Endometrial microvascular endothelial cells (primary cell): Measurements from ENCODE around the gene MGST2. TPM values are rescaled to one million over a fixed set of nuclear protein-coding genes. Genes with fewer than 3 reads are reported as not detected.
"Not testable (repeated sequence)": the region's sequence is repeated elsewhere in the genome, so short reads cannot be mapped to it uniquely, and the experiment has no call there.

Experiments used
- in situ Hi-C: cut with HindIII; loops from 2 replicates; pipeline ENCODE4 v1.10.0; 2017; ENCODE audit warnings: low sequenced_read_pairs, low pct_unique_long_range_greater_than_20kb; ENCODE audit errors: inconsistent ontology term
- total RNA-seq: library from RNA; depleted of rRNA; stranded (reverse); fragments of >200 nt; gene quantifications from one replicate; pipeline ENCODE4 v1.2.3, GENCODE V29; 2015; ENCODE audit errors: inconsistent ontology term

The MGST2 gene
- total RNA-seq, 1 donor from 2014 or later, result 126 TPM

- in situ Hi-C loops, result no loop called here
These were observed 26.8 kb downstream of the MGST2 start for GRCh38 chr4:139692309-139693012.

- in situ Hi-C loops, result no loop called here
These were observed 29.0 kb downstream of the MGST2 start for GRCh38 chr4:139694522-139695107.

- in situ Hi-C loops, result no loop called here
These were observed 30.9 kb downstream of the MGST2 start for GRCh38 chr4:139696491-139696890.

- in situ Hi-C loops, result not testable (repeated sequence)
These were observed 32.7 kb downstream of the MGST2 start for GRCh38 chr4:139698167-139698925.

- in situ Hi-C loops, result no loop called here
These were observed 34.9 kb downstream of the MGST2 start for GRCh38 chr4:139700568-139700967.

- in situ Hi-C loops, result no loop called here
These were observed 39.4 kb downstream of the MGST2 start for GRCh38 chr4:139704915-139705485.

- in situ Hi-C loops, result no loop called here
These were observed 44.0 kb downstream of the MGST2 start for GRCh38 chr4:139709660-139710059.

GRCh38 chr4:139710073-139710472, 44.5 kb downstream of the MGST2 start:
- in situ Hi-C loops, result no loop called here

GRCh38 chr4:139711461-139711860, 45.8 kb downstream of the MGST2 start:
- in situ Hi-C loops, result no loop called here

- in situ Hi-C loops, result no loop called here
These were observed 47.3 kb downstream of the MGST2 start for GRCh38 chr4:139712882-139713281.

GRCh38 chr4:139715746-139716391, 50.2 kb downstream of the MGST2 start:
- in situ Hi-C loops, result no loop called here

GRCh38 chr4:139718358-139718757, 52.7 kb downstream of the MGST2 start:
- in situ Hi-C loops, result no loop called here

GRCh38 chr4:139718833-139719232, 53.2 kb downstream of the MGST2 start:
- in situ Hi-C loops, result no loop called here

- in situ Hi-C loops, result no loop called here
These were observed 53.9 kb downstream of the MGST2 start for GRCh38 chr4:139719381-139720101.

GRCh38 chr4:139720806-139721205, 55.2 kb downstream of the MGST2 start:
- in situ Hi-C loops, result no loop called here

GRCh38 chr4:139721789-139722188, 56.2 kb downstream of the MGST2 start:
- in situ Hi-C loops, result no loop called here

GRCh38 chr4:139725236-139725635, 59.6 kb downstream of the MGST2 start:
- in situ Hi-C loops, result no loop called here

GRCh38 chr4:139726615-139727014, 61.0 kb downstream of the MGST2 start:
- in situ Hi-C loops, result no loop called here

- in situ Hi-C loops, result no loop called here
These were observed 62.5 kb downstream of the MGST2 start for GRCh38 chr4:139728146-139728545.
